Stimulated activated naive CD8-positive, alpha-beta T cell treated with anti-CD3 and anti-CD28 coated beads, Interleukin-15, amount 100 ng/mL, for 72 hours (primary cell): ENCODE data around the gene JPH3.
"Not testable (repeated sequence)": the region's sequence is repeated elsewhere in the genome, so short reads cannot be mapped to it uniquely, and the experiment has no call there.

ENCODE experiments used
- ATAC-seq: fragments of 150-1000 bp; cut with Tn5 transposase; 2 replicates; pipeline ENCODE4 v1.10.0; 2021; ENCODE audit warnings: mild to moderate bottlenecking, moderate library complexity
- DNase-seq, 2 donors: peaks; one replicate each; pipeline ENCODE4 v3.0.0; 2021 to 2022
- H3K27ac Mint-ChIP-seq, 2 donors: one replicate each; pipeline ENCODE4 v1.8.0; 2022; ENCODE audit warnings: mild to moderate bottlenecking in 2 of 2, mixed read lengths in 2 of 2, moderate library complexity in 2 of 2
- H3K27me3 Mint-ChIP-seq: one replicate; pipeline ENCODE4 v1.8.0; 2022; ENCODE audit warnings: mixed read lengths
- H3K4me1 Mint-ChIP-seq: one replicate; pipeline ENCODE4 v1.8.0; 2022; ENCODE audit warnings: mild to moderate bottlenecking, mixed read lengths
- H3K4me3 Mint-ChIP-seq, 2 donors: one replicate each; pipeline ENCODE4 v1.8.0; 2022; ENCODE audit warnings: mild to moderate bottlenecking in 2 of 2, mixed read lengths in 2 of 2, moderate library complexity in 1 of 2
- H3K9me3 Mint-ChIP-seq, 2 donors: one replicate each; pipeline ENCODE4 v1.8.0; 2022; ENCODE audit warnings: mixed read lengths in 2 of 2

The JPH3 gene

GRCh38 chr16:87569601-87570571 lies 32.4 kb upstream of the JPH3 start:
- no peak for DNase-seq
- no peaks in the 10 kb centered on the region for H3K4me1 Mint-ChIP-seq
- no peak for ATAC-seq
- peaks cover 29% of the 10 kb centered on the region for H3K27me3 Mint-ChIP-seq
- H3K9me3 Mint-ChIP-seq = no peaks in the 10 kb centered on the region
- H3K27ac Mint-ChIP-seq = no peak overlapping the region
- no peak overlapping the region for H3K4me3 Mint-ChIP-seq

- no peak for ATAC-seq
- H3K27ac Mint-ChIP-seq = no peak overlapping the region
- H3K4me1 Mint-ChIP-seq = no peaks in the 10 kb centered on the region
- no peak for DNase-seq
- peaks cover 36% of the 10 kb centered on the region for H3K27me3 Mint-ChIP-seq
- no peak overlapping the region for H3K4me3 Mint-ChIP-seq
- H3K9me3 Mint-ChIP-seq = no peaks in the 10 kb centered on the region
Observed at GRCh38 chr16:87570572-87570937, 31.8 kb upstream of the JPH3 start.

- peaks cover 38% of the 10 kb centered on the region for H3K27me3 Mint-ChIP-seq
- no peak overlapping the region for H3K4me3 Mint-ChIP-seq
- DNase-seq = peak in 1 of 2 donors; percentile 29
- H3K4me1 Mint-ChIP-seq = no peaks in the 10 kb centered on the region
- no peaks in the 10 kb centered on the region for H3K9me3 Mint-ChIP-seq
- peak overlapping the region in 1 of 2 donors; percentile 78 for H3K27ac Mint-ChIP-seq
- peak; percentile 39 for ATAC-seq
Observed at GRCh38 chr16:87570938-87571867, 31.1 kb upstream of the JPH3 start.

- Mint-ChIP-seq H3K27ac (peak overlapping the region in 1 of 2 donors; percentile 78), H3K27me3 (peaks cover 44% of the 10 kb centered on the region)
Observed at GRCh38 chr16:87571868-87572244, 30.5 kb upstream of the JPH3 start.

GRCh38 chr16:87572959-87573358 lies 29.3 kb upstream of the JPH3 start:
- H3K4me3 Mint-ChIP-seq = no peak overlapping the region
- H3K4me1 Mint-ChIP-seq = no peaks in the 10 kb centered on the region
- H3K27ac Mint-ChIP-seq = no peak overlapping the region
- ATAC-seq = no peak
- H3K27me3 Mint-ChIP-seq = peaks cover 48% of the 10 kb centered on the region
- DNase-seq = no peak
- no peaks in the 10 kb centered on the region for H3K9me3 Mint-ChIP-seq

More at GRCh38 chr16:87571868-87572244, 30.5 kb upstream of the JPH3 start:
- Mint-ChIP-seq H3K9me3 (no peaks in the 10 kb centered on the region), H3K4me1 (no peaks in the 10 kb centered on the region), H3K4me3 (no peak overlapping the region)
- DNase-seq = no peak
- no peak for ATAC-seq

GRCh38 chr16:87575027-87575804 lies 27.1 kb upstream of the JPH3 start:
- Mint-ChIP-seq H3K4me3 (no peak overlapping the region), H3K4me1 (no peaks in the 10 kb centered on the region), H3K9me3 (no peaks in the 10 kb centered on the region), H3K27me3 (peaks cover 62% of the 10 kb centered on the region), H3K27ac (no peak overlapping the region)
- no peak for DNase-seq
- ATAC-seq = no peak

- no peak overlapping the region for H3K4me3 Mint-ChIP-seq
- H3K27me3 Mint-ChIP-seq = peaks cover 61% of the 10 kb centered on the region
- no peaks in the 10 kb centered on the region for H3K4me1 Mint-ChIP-seq
- ATAC-seq (no peak), DNase-seq (no peak)
- H3K27ac Mint-ChIP-seq = no peak overlapping the region
- no peaks in the 10 kb centered on the region for H3K9me3 Mint-ChIP-seq
Observed at GRCh38 chr16:87576171-87576570, 26.1 kb upstream of the JPH3 start.

GRCh38 chr16:87578142-87578930 lies 24.0 kb upstream of the JPH3 start:
- H3K27ac Mint-ChIP-seq, H3K9me3 Mint-ChIP-seq, H3K4me1 Mint-ChIP-seq, H3K4me3 Mint-ChIP-seq, ATAC-seq, DNase-seq: not testable (repeated sequence)
- peaks cover 63% of the 10 kb centered on the region for H3K27me3 Mint-ChIP-seq

GRCh38 chr16:87579691-87580090 lies 22.6 kb upstream of the JPH3 start:
- peaks cover 73% of the 10 kb centered on the region for H3K27me3 Mint-ChIP-seq
- no peaks in the 10 kb centered on the region for H3K9me3 Mint-ChIP-seq
- no peaks in the 10 kb centered on the region for H3K4me1 Mint-ChIP-seq
- no peak for DNase-seq
- H3K27ac Mint-ChIP-seq = no peak overlapping the region
- no peak overlapping the region for H3K4me3 Mint-ChIP-seq
- no peak for ATAC-seq

GRCh38 chr16:87580855-87581261 lies 21.4 kb upstream of the JPH3 start:
- no peak for ATAC-seq
- Mint-ChIP-seq H3K27ac (no peak overlapping the region), H3K27me3 (peaks cover 76% of the 10 kb centered on the region), H3K4me1 (no peaks in the 10 kb centered on the region), H3K4me3 (no peak overlapping the region), H3K9me3 (no peaks in the 10 kb centered on the region)
- DNase-seq = no peak

GRCh38 chr16:87581857-87582215 lies 20.5 kb upstream of the JPH3 start:
- ATAC-seq (no peak), DNase-seq (no peak)
- Mint-ChIP-seq H3K4me3 (no peak overlapping the region), H3K9me3 (no peaks in the 10 kb centered on the region), H3K4me1 (no peaks in the 10 kb centered on the region), H3K27me3 (peaks cover 77% of the 10 kb centered on the region), H3K27ac (no peak overlapping the region)

- DNase-seq = no peak
- H3K4me3 Mint-ChIP-seq = no peak overlapping the region
- peaks cover 75% of the 10 kb centered on the region for H3K27me3 Mint-ChIP-seq
Observed at GRCh38 chr16:87582216-87582965, 19.9 kb upstream of the JPH3 start.

GRCh38 chr16:87582966-87583325 lies 19.4 kb upstream of the JPH3 start:
- Mint-ChIP-seq H3K9me3 (no peaks in the 10 kb centered on the region), H3K4me1 (no peaks in the 10 kb centered on the region), H3K27ac (no peak overlapping the region), H3K4me3 (no peak overlapping the region), H3K27me3 (peaks cover 80% of the 10 kb centered on the region)
- ATAC-seq (no peak), DNase-seq (no peak)

More at GRCh38 chr16:87582216-87582965, 19.9 kb upstream of the JPH3 start:
- no peak for ATAC-seq
- no peaks in the 10 kb centered on the region for H3K9me3 Mint-ChIP-seq
- no peaks in the 10 kb centered on the region for H3K4me1 Mint-ChIP-seq
- H3K27ac Mint-ChIP-seq = no peak overlapping the region

- no peak overlapping the region for H3K4me3 Mint-ChIP-seq
- no peak for DNase-seq
- peaks cover 81% of the 10 kb centered on the region for H3K27me3 Mint-ChIP-seq
- H3K27ac Mint-ChIP-seq = no peak overlapping the region
- no peaks in the 10 kb centered on the region for H3K4me1 Mint-ChIP-seq
- H3K9me3 Mint-ChIP-seq = no peaks in the 10 kb centered on the region
- ATAC-seq = no peak
Observed at GRCh38 chr16:87583453-87584131, 18.7 kb upstream of the JPH3 start.
